ENCODE data around the gene GARIN5B. TPM values are rescaled to one million over a fixed set of nuclear protein-coding genes. Genes with fewer than 3 reads are reported as not detected.

GARIN5B gene
- total RNA-seq, 1 experiment from 2014 or later = 0.13 TPM

DNA sequence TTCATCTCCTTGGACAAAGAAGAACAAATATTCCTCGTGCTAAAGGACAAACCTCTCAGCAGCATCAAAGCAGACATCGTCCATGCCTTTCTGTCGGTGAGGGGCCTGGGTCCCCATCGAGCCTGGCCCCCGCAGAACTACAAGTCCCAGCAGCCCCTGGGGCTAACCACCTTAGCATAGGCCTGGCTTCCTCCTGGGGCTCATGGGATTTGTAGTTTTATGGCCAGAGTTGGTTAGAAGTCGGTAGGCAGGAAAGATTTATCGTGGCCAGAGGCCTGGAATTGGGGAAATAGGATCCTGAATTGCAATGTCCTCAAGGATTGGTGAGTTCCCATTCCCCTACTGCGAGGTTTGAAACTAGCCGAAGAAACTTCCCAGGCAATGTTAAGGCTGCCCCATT lies 57.6 kb downstream of the GARIN5B start:
- peak; percentile 69 for DNase-seq
- no peak overlapping the region for H3K56ac ChIP-seq (ENCODE audit: insufficient read length, low read depth, low read length)
- H3K14ac ChIP-seq (ENCODE audit: insufficient read depth, low read length) = no peak overlapping the region
- no peak overlapping the region for H3T11ph ChIP-seq (ENCODE audit: low read length)
- no peaks in the 10 kb centered on the region for H4K20me1 ChIP-seq (ENCODE audit: control insufficient read depth, insufficient read depth, insufficient read length)
- H3K79me1 ChIP-seq (ENCODE audit: insufficient read depth, low read depth, low read length, poor library complexity, severe bottlenecking) = no peaks in the 10 kb centered on the region
- no peak overlapping the region for H3K4ac ChIP-seq (ENCODE audit: low read depth, low read length)
- H3K79me2 ChIP-seq (ENCODE audit: insufficient read depth, low read length) = no peaks in the 10 kb centered on the region
- no peak overlapping the region for H3K9ac ChIP-seq (ENCODE audit: extremely low read depth, insufficient read length, low read length)
- peak overlapping the region in 1 of 2 experiments; percentile 53; a peak in 2 of 5 replicates for H3K4me3 Mint-ChIP-seq
- H4K8ac ChIP-seq (replicated peaks; ENCODE audit: insufficient read length, low read depth, low read length) = no peak overlapping the region
- H2BK20ac ChIP-seq (ENCODE audit: low read depth, low read length, poor library complexity, severe bottlenecking) = no peak overlapping the region
- no peaks in the 10 kb centered on the region for H3K23me2 ChIP-seq (ENCODE audit: insufficient read length, low read depth, low read length, poor library complexity, severe bottlenecking)
- no CpG with 5 or more reads among the region's 9 CpGs for WGBS (ENCODE audit: extremely low coverage, insufficient read length, low lambda C conversion rate)
- H3K27me3 ChIP-seq (ENCODE audit: insufficient read depth, low read length) = no peaks in the 10 kb centered on the region
- H3K9me3 Mint-ChIP-seq = no peaks in the 10 kb centered on the region
- H2BK12ac ChIP-seq (ENCODE audit: insufficient read length, low read depth, low read length) = no peak overlapping the region
- peak overlapping the region; percentile 70 to 85 (median 82); a peak in 3 of 7 replicates for H3K27ac Mint-ChIP-seq
- no peak overlapping the region for H2AK5ac ChIP-seq (ENCODE audit: insufficient read length, low read length)
- H4K5ac ChIP-seq (ENCODE audit: insufficient read length, low read depth, low read length) = no peak overlapping the region
- H4K91ac ChIP-seq (ENCODE audit: insufficient read length, low read depth, low read length) = no peak overlapping the region
- no peak overlapping the region for H3K4me2 ChIP-seq (ENCODE audit: insufficient read depth, insufficient read length, low read length)
- no peak overlapping the region for H2BK120ac ChIP-seq (ENCODE audit: low read depth, low read length, poor library complexity, severe bottlenecking)
- TF ChIP-seq, protein P1, sequence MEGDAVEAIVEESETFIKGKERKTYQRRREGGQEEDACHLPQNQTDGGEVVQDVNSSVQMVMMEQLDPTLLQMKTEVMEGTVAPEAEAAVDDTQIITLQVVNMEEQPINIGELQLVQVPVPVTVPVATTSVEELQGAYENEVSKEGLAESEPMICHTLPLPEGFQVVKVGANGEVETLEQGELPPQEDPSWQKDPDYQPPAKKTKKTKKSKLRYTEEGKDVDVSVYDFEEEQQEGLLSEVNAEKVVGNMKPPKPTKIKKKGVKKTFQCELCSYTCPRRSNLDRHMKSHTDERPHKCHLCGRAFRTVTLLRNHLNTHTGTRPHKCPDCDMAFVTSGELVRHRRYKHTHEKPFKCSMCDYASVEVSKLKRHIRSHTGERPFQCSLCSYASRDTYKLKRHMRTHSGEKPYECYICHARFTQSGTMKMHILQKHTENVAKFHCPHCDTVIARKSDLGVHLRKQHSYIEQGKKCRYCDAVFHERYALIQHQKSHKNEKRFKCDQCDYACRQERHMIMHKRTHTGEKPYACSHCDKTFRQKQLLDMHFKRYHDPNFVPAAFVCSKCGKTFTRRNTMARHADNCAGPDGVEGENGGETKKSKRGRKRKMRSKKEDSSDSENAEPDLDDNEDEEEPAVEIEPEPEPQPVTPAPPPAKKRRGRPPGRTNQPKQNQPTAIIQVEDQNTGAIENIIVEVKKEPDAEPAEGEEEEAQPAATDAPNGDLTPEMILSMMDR (conservative IDR thresholded peaks at IDR 0.05) = no peak
- H3K36me3 Mint-ChIP-seq (ENCODE audit: insufficient read depth in 1 of 3, low read depth in 3 of 3) = peaks cover 46 to 70% (median 69%) of the 10 kb centered on the region in 3 experiments; a peak in 6 of 7 replicates
- no peaks in the 10 kb centered on the region; the same call in 1 of the 2 replicates for H3K27me3 Mint-ChIP-seq (ENCODE audit: low read depth)
- H3K4me1 Mint-ChIP-seq = peaks cover 15 to 24% of the 10 kb centered on the region in 2 experiments
- H3K18ac ChIP-seq (ENCODE audit: insufficient read length, low read depth, low read length) = no peak overlapping the region
- H3K9me3 ChIP-seq (ENCODE audit: control insufficient read depth, low read depth, low read length) = no peaks in the 10 kb centered on the region
- H2BK5ac ChIP-seq (ENCODE audit: insufficient read length, low read length) = no peak overlapping the region
- peaks cover 3% of the 10 kb centered on the region; the same call in 1 of the 2 replicates for H3K4me1 ChIP-seq (ENCODE audit: insufficient read depth, low read length)
- no peak overlapping the region for H2BK15ac ChIP-seq (ENCODE audit: low read depth, low read length)
- H3K27ac ChIP-seq (ENCODE audit: insufficient read length, low read depth, low read length) = no peak overlapping the region
- H2AFZ ChIP-seq (ENCODE audit: low read length) = no peak overlapping the region
- no peak overlapping the region for H3K23ac ChIP-seq (ENCODE audit: insufficient read length, low read depth, low read length)
